Measurements from ENCODE around the gene NR0B2.

Gene NR0B2

DNA sequence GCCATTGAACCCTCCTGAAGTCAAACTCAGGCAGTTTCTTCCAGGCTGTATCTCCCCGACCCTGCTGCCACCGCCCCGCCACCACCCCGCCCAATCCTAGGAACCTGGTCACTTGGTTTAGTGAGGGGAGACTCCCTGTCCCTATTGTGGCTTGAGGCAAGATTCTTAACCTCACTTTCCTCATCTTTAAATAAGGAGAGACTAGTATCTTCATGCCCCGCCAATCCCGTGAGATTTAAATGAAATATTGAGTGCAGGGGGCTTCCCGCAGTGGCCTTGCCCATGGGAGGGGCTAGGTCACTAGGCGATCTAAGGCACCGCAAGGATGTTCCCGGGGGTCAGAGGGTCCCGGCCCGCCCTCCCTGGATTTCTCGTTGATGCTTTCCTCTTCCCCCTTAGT lies 45.5 kb upstream of the NR0B2 start:
- ChIA-PET POLR2A (no interaction called here), CTCF (no interaction called here)
- DNase-seq (ENCODE audit: extremely low spot score), result no peak
- no peak for TF ChIP-seq NFRKB (IDR thresholded peaks at IDR 0.05)
- TF ChIP-seq SP1 (IDR thresholded peaks at IDR 0.05), result no peak
- no peak for TF ChIP-seq FOXK2 (IDR thresholded peaks at IDR 0.05)
- TF ChIP-seq ZNF384 (IDR thresholded peaks at IDR 0.05), result no peak
- TF ChIP-seq ARNT (IDR thresholded peaks at IDR 0.05), result no peak
- TF ChIP-seq TARDBP (IDR thresholded peaks at IDR 0.05), result no peak
- no peak for TF ChIP-seq L3MBTL2 (conservative IDR thresholded peaks at IDR 0.05)

DNA sequence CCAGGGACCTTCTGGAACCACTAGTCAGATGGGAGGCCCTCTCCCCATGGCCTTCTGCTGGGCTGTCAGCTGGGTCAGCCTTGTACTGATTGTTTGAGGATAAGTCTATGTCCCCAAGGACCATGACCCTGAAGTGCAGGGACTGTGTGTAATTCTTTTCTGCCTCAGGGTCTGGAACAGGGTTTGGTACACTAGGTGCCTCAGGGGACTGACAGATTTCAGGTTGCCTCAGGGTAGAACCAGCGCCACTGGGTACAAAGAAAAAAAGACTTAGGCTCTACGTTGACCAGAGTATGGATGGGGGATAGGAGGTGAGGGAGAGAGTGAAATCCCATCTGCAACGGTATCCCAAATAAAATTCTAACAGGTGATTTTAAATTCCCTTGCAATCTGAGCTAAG lies 43.5 kb upstream of the NR0B2 start:
- POLR2A ChIA-PET, result no interaction called here
- no peak for DNase-seq (ENCODE audit: extremely low spot score)
- CTCF ChIA-PET, result no interaction called here
- TF ChIP-seq FOXM1 (IDR thresholded peaks at IDR 0.05; ENCODE audit: borderline replicate concordance) (no peak), ELF4 (IDR thresholded peaks at IDR 0.05) (no peak), NFRKB (IDR thresholded peaks at IDR 0.05) (no peak), SP1 (IDR thresholded peaks at IDR 0.05) (no peak), ZNF384 (IDR thresholded peaks at IDR 0.05) (no peak), FOXK2 (IDR thresholded peaks at IDR 0.05) (no peak), HDGF (IDR thresholded peaks at IDR 0.05; ENCODE audit: borderline replicate concordance) (no peak), L3MBTL2 (conservative IDR thresholded peaks at IDR 0.05) (no peak)
- TF ChIP-seq, protein P1, sequence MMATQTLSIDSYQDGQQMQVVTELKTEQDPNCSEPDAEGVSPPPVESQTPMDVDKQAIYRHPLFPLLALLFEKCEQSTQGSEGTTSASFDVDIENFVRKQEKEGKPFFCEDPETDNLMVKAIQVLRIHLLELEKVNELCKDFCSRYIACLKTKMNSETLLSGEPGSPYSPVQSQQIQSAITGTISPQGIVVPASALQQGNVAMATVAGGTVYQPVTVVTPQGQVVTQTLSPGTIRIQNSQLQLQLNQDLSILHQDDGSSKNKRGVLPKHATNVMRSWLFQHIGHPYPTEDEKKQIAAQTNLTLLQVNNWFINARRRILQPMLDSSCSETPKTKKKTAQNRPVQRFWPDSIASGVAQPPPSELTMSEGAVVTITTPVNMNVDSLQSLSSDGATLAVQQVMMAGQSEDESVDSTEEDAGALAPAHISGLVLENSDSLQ (IDR thresholded peaks at IDR 0.05), result no peak

DNA sequence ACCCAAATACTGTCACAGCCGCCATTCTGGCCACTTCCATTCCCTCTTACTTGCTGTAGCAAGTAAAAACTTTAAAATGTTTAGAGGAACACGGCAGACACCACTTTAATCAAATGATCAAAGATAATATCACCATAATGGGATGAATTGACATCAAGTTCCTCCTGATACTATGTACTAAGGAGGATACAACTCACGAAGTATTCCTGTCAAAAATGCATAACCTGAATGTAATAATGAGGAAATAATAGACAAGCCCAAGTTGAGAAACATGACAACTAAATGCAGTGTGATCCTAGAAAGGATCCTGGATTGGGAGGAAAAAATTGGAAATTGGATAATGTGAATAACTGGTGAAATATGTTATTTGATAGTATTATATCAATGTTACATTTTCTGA lies 42.5 kb upstream of the NR0B2 start:
- CTCF ChIA-PET, result no interaction called here
- POLR2A ChIA-PET, result no interaction called here
- TF ChIP-seq LEF1 (IDR thresholded peaks at IDR 0.05; ENCODE audit: borderline replicate concordance) (no peak), ZNF384 (IDR thresholded peaks at IDR 0.05) (no peak)
- no peak for DNase-seq (ENCODE audit: extremely low spot score)

DNA sequence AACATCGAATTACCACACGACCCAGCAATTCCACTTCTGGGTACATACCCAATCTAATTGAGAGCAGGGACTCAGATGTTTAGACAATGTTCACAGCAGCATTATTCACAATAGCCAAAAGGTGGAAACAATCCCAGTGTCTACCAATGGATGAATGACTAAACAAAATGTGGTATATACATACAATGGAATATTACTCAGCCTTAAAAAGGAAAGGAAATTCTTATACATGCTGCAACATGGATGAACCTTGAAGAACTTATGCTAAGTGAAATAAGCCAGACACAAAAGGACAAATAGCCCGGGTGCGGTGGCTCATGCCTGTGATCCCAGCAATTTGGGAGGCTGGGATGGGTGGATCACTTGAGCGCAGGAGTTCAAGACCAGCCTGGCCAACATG lies 39.6 kb upstream of the NR0B2 start:
- DNase-seq (ENCODE audit: extremely low spot score), result no peak
- POLR2A ChIA-PET, result no interaction called here
- TF ChIP-seq BHLHE40 (IDR thresholded peaks at IDR 0.05; ENCODE audit: borderline replicate concordance) (no peak), HDGF (IDR thresholded peaks at IDR 0.05; ENCODE audit: borderline replicate concordance) (no peak)
- CTCF ChIA-PET, result interaction anchor here (0.6 kb wide), 1 partner anchor 30 kb away, joined by 3 read pairs; no protein-coding TSS in a partner anchor

DNA sequence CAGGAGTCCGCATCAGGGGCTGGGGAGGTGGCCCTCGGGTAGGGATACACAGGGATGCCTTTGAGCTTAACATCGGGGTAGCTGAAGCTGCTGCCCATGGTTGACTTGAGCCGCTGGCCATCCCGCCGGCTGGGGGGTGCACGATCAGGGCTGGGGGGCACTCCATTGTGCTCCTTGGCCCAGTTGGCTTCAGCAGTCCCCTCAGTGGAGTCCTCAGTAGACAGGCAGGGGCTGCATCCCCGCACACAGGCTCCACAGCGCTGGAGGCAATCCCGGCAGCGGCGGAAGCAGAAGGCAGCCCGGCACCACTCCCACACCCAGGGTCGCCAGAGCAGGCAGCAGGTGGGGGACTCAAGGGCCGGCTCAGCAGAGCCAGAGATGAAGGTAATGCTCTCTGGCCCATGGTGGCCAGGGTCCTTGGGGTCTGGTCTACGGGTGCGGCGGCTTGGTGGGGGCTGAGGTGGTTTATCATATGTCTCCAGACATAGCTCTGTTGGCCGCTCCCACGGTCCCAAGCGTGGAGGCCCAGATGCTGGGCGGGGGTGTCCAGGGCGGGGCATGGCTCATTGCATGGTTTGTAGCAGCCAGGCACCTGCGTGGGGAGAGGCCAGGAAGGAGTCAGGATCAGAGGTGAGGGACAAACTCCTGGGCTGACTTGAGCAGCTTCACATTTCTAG lies 38.2 kb upstream of the NR0B2 start:
- no peak for TF ChIP-seq LEF1 (IDR thresholded peaks at IDR 0.05; ENCODE audit: borderline replicate concordance)
- no peak for TF ChIP-seq CTBP1 (IDR thresholded peaks at IDR 0.05; ENCODE audit: borderline replicate concordance)
- TF ChIP-seq FOXK2 (IDR thresholded peaks at IDR 0.05), result no peak
- no peak for TF ChIP-seq NFRKB (IDR thresholded peaks at IDR 0.05)
- TF ChIP-seq ELF4 (IDR thresholded peaks at IDR 0.05), result no peak
- no peak for TF ChIP-seq TARDBP (IDR thresholded peaks at IDR 0.05)
- no peak for TF ChIP-seq L3MBTL2 (conservative IDR thresholded peaks at IDR 0.05)
- TF ChIP-seq BHLHE40 (IDR thresholded peaks at IDR 0.05; ENCODE audit: borderline replicate concordance), result no peak
- TF ChIP-seq HDGF (IDR thresholded peaks at IDR 0.05; ENCODE audit: borderline replicate concordance), result no peak
- no peak for TF ChIP-seq SP1 (IDR thresholded peaks at IDR 0.05)
- TF ChIP-seq SUZ12 (IDR thresholded peaks at IDR 0.05), result no peak
- TF ChIP-seq ZNF384 (IDR thresholded peaks at IDR 0.05), result no peak
- no peak for TF ChIP-seq FOXA1 (IDR thresholded peaks at IDR 0.05)
- no peak for TF ChIP-seq ARNT (IDR thresholded peaks at IDR 0.05)
- no peak for TF ChIP-seq FOXM1 (IDR thresholded peaks at IDR 0.05; ENCODE audit: borderline replicate concordance)
- TF ChIP-seq, protein P1 (IDR thresholded peaks at IDR 0.05), result no peak
- CTCF ChIA-PET, result no interaction called here
- DNase-seq (ENCODE audit: extremely low spot score), result no peak
- POLR2A ChIA-PET, result no interaction called here

DNA sequence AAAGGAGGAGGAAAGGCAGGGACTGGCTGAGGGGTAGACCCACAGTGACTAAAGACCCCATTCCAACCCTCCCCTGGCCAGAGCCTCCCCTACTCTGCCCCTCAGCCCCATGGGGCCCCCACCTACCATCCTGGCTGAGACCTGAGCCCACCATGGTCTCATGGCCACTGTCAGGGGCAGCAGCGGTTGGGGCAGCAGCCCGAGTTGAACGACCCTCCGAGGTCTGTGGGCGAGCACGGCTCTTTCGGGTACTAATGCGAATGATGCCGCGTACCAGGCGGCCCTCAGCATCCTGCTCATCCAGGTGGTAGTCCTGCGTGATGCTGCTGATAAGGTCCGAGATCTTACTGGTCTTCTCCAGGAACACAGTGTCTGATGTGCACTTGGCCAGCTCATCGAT lies 37.4 kb upstream of the NR0B2 start:
- DNase-seq (ENCODE audit: extremely low spot score), result no peak
- CTCF ChIA-PET, result no interaction called here

DNA sequence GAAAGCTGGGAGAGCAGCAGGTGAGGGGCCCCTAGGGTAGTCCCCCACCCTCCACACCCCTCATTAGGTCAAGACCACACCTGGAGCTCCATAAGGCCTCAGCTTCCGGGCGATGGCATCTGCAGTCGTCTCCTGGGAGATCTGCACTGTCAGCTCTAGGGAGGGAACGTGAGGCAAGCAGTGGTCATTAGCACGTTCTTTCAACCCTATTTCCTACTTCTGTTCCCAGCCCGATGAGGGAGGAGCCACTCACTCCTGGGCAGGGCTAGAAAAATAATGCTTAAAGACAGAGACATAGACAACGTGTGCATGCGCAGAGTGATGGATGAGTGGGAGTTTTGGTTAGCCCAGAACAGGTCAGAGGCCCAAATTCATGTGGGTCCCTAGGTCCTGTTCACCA lies 36.8 kb upstream of the NR0B2 start:
- ChIA-PET CTCF (no interaction called here), POLR2A (no interaction called here)
- DNase-seq (ENCODE audit: extremely low spot score), result no peak
- TF ChIP-seq L3MBTL2 (conservative IDR thresholded peaks at IDR 0.05) (no peak), FOXM1 (IDR thresholded peaks at IDR 0.05; ENCODE audit: borderline replicate concordance) (no peak), TARDBP (IDR thresholded peaks at IDR 0.05) (no peak), ELF4 (IDR thresholded peaks at IDR 0.05) (no peak), CTBP1 (IDR thresholded peaks at IDR 0.05; ENCODE audit: borderline replicate concordance) (no peak), LEF1 (IDR thresholded peaks at IDR 0.05; ENCODE audit: borderline replicate concordance) (no peak), HDGF (IDR thresholded peaks at IDR 0.05; ENCODE audit: borderline replicate concordance) (no peak), BHLHE40 (IDR thresholded peaks at IDR 0.05; ENCODE audit: borderline replicate concordance) (no peak), SUZ12 (IDR thresholded peaks at IDR 0.05) (no peak), ZNF384 (IDR thresholded peaks at IDR 0.05) (no peak), FOXK2 (IDR thresholded peaks at IDR 0.05) (no peak), FOXA1 (IDR thresholded peaks at IDR 0.05) (no peak), NFRKB (IDR thresholded peaks at IDR 0.05) (no peak), ARNT (IDR thresholded peaks at IDR 0.05) (no peak), SP1 (IDR thresholded peaks at IDR 0.05) (no peak)
- TF ChIP-seq, protein P1 (IDR thresholded peaks at IDR 0.05), result no peak

More for the DNA sequence above, 37.4 kb upstream of the NR0B2 start:
- POLR2A ChIA-PET, result no interaction called here
- TF ChIP-seq FOXM1 (IDR thresholded peaks at IDR 0.05; ENCODE audit: borderline replicate concordance) (no peak), NFRKB (IDR thresholded peaks at IDR 0.05) (no peak), FOXA1 (IDR thresholded peaks at IDR 0.05) (no peak), CTBP1 (IDR thresholded peaks at IDR 0.05; ENCODE audit: borderline replicate concordance) (no peak), ZNF384 (IDR thresholded peaks at IDR 0.05) (no peak), TARDBP (IDR thresholded peaks at IDR 0.05) (no peak), ARNT (IDR thresholded peaks at IDR 0.05) (no peak), BHLHE40 (IDR thresholded peaks at IDR 0.05; ENCODE audit: borderline replicate concordance) (no peak)

Measured in HEK293T (cell line).